GM18861 (cell line): Measurements from ENCODE around the gene NAPA.

Source experiments
- ATAC-seq: cut with Tn5 transposase; IDR thresholded peaks from one replicate; pipeline ENCODE4 v1.9.1; 2021; ENCODE audit not compliant: unreplicated experiment

Gene NAPA

DNA sequence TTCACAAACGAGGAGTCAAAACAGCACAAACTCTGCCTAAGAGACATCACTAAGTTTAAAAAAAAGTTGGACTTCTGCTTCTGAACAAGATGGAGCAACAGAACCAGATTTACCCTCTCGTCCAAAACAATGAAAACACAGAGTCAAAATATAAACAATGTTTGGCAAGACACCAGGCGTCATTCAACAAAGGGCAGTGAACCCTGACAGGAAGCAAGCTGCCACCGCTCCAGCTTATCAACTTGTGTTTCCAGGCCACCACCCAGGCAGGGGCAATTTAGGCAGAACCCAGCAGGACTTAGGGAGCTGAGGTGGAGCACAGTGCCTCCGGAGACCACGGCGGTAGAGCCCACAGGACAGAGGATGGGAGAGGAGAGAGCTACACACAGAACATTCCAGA lies 8.6 kb upstream of the NAPA start:
- ATAC-seq = no peak

- no peak for ATAC-seq
Observed at GRCh38 chr19:47521473-47522180, 6.8 kb upstream of the NAPA start.

DNA sequence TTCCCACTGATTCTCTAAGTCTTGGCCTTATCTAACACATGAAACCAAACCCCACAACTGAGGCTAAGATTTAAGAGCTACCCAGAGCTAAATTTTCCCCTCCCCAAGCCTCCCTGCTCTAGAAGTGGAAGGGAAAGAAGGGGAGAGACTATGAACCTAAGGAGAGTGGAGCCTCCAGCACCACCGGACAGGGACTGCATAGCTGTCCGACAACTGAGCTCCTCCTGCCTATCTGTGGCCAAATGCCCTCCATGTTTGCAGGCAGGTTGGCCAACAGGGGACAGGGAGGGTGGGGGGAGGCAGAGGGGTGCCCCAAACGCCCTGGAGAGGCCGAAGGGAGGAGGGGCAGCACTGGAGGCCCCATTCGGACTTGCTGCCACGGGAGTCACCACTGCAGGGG lies 6.0 kb upstream of the NAPA start:
- ATAC-seq = no peak

DNA sequence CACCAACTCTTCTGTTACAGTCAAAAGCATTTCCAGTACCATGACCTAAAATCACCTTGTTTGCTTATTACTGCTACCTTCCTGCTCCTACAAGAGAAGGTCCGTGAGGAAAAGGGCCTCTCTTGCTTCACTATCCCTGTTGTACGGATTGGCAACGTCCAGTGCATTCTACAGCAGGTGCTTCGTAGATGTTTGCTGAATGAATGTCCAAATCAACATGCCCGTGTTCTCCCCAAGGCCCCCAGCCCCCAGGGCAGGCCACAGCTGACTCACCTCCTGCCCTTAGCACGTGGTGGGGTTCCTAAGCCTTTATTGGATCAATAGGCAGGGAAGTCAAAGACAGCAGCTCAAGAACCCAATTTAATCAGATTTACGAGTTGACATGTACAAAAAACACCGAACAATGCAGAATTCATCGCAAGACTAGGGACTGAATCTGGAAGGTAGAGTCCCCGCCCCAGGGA lies 5.5 kb upstream of the NAPA start:
- ATAC-seq = no peak

GRCh38 chr19:47518854-47519253 lies 4.0 kb upstream of the NAPA start:
- no peak for ATAC-seq

- ATAC-seq = no peak
Observed at GRCh38 chr19:47518139-47518538, 3.3 kb upstream of the NAPA start.

DNA sequence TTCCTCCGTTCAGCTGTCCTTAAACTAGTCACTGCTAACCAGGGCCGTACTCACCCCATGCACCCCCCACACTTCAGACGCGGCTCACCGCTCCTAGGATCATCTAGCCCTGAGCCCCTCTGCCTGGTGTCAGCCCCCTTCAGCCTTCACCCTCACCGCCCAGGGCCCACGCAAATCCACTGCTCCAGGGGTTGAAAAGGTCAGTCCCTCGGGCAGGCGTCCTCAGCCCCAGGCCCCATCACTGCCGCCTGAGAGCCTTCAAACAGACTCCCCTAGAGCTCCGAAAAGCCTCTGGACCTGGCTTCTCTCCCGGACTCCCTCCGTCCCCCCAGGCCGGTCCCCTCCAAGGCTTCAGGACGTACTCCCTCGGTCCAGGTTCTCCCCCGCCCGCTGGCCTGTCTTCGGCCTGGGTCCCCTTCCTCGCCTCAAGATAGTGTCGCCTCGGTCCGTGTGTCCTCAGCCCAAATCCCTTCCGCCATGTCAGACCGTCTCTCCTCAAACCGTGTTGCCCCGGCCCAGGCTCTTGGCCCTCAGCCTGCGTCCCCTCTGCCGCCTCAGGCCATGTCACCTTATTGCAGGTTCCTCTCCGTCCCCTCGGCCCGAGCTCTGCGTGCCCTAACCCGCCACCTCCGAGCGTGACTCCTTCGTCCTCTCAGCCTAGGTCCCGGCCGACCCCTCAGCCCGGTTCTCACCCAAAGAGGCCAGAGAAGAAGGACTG lies 553 bp downstream of the NAPA start:
- no peak for ATAC-seq

DNA sequence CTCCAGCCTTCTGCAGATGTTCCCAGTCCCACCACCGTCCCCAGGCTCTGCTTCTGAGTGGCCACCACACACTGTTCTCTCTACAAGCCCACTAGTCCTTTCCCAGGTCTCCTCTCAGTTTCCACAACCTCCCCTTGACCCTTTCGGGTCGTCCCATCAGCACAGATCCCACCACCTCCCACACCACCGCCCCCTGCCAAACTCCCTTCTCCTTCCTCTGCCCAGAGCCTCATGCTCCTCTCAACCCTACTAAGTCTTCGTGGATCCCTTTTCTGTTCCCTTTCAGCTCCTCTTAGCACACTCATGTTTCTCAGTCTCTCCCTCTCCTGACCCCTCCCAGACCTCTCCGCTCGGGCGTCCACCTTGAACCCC lies 1.9 kb downstream of the NAPA start:
- ATAC-seq = no peak

GRCh38 chr19:47512183-47512947 lies 2.5 kb downstream of the NAPA start:
- no peak for ATAC-seq

DNA sequence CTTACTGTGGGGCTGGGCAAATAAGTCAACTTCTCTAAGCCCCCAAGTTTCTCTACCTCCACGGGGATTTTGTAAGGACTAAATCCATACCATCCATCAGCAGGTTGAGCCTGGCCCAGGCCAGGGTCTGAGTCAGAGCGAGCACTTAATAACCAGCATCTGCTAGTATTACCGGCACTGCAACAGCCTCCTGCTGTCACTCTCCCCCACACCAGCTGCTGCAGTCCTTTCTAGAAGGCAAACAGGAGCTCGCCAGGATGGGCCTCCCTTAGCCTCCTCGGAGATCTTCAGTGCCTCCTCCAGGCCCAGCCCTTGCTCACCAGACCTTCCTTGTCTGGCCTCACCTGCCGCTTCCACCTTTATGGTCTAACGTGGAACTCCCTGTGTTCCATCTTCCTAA lies 3.2 kb downstream of the NAPA start:
- no peak for ATAC-seq

DNA sequence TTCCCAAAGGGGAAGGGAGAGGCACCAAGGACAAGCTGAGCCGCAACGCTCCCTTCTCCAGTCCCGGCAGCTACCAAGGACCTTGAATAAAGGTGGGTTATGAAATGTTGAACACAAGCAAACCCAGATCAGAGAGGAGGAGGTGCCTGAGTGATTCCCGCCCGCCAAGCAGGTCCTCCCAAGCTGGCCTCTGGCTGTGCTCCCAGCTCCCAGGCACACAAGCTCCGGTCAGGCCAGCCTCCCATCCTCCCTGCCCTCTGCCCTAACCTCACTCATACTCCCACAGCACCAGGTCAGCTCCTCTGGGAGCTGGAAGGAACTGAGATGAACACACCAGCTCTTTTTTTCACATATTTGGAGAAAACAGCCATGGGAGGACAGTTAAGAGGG lies 3.7 kb downstream of the NAPA start:
- ATAC-seq = no peak

- no peak for ATAC-seq
Observed at GRCh38 chr19:47510516-47511127, 4.2 kb downstream of the NAPA start.

DNA sequence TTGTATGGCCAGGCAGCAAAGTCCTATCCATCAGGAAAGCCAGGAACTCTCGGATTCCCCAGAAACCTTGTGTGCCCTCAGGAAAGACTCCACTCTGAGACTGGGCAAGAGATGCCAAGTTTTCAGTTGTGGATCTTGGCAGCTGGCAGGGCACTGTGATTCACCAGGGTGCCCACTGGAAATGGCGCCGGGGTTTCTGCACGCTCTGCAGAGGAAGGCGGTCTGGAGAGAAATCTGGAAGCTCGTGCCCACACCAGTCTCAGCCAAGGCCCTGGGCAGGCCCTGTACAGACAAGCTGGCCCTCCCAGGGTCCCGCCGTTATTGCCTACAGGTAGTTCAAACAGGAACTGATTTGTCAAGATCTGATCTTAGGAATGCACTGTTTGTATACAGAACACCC lies 4.9 kb downstream of the NAPA start:
- ATAC-seq = no peak

GRCh38 chr19:47509170-47509847 lies 5.6 kb downstream of the NAPA start:
- ATAC-seq = no peak

GRCh38 chr19:47508721-47509120 lies 6.1 kb downstream of the NAPA start:
- ATAC-seq = no peak

GRCh38 chr19:47507924-47508553 lies 6.8 kb downstream of the NAPA start:
- ATAC-seq = no peak

DNA sequence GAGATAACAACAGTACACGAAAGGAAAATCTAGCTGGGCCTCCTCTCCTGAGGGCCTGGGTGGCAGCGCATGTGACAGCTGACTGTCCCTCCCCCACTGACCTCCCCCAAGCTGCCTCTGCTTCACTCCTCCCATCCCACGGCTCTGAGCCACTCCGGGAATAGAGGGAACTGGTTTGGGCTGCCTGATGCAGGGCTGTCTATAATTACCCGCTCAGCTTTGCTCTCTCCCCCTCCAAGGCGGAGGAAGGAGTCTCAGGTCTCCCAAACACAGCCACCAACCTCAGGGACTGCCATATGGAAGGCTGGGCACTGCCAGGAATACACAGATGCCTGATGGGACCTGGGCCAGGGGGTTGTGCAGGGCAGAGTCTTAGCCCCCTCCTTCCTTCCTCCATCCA lies 7.9 kb downstream of the NAPA start:
- no peak for ATAC-seq

DNA sequence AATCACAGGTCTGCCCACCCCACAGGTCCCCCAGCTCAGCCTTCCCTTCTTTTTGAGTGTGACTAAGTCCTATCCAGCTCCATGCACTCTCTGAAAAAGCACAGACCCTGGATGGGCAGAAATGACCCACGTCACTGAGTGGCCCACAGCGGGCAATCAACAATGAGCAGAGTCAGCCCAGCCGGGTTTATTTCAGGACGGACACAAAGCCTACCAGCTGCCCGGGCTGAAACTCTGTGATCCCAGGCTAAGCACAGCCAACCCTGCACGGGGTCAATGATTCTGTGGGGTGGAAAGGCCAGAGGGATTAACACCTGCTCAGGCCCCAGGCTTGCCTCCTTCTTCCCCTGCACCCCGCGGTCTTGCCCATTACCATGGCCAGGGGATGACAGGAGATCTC lies 8.4 kb downstream of the NAPA start:
- ATAC-seq = no peak

DNA sequence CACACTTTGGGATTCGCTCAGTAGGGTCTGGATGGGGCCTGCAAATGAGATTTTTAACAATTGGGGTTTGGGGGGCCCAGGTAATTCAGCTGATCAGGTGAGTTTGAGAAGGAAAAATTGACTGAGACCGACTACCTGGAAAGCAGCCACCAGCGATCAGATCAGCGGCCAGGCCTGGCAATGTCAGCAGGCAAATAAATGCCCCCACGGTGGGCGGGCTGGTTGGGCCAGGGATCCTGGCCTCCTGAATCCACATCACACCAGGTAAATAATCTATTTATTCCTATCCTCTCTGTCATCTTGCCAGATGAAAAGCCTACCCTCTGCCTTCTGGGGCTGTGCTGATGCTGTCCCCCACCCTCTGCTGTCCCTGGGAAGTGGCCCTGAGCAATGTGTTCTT lies 9.4 kb downstream of the NAPA start:
- ATAC-seq = no peak

DNA sequence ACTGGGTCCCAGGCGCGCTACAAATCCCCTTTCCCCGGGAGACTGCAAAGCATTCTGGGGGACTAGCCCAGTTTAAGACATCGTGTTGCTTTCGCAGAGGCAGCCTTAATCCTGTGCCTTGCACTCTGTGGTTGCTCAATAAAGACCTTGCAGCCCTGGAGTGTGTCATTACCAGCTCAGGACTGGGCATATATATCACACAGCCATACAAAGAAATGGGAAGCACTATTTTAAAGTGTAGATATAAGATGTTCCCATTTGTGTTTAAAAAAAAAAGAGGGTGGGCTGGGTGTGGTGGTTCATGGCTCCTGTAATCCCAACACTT lies 11.1 kb downstream of the NAPA start:
- no peak for ATAC-seq
